NCI-H526 treated with DMSO at 0.1 percent for 48 hours (cell line): Measurements from ENCODE around the gene CHAC2.
"Not testable (repeated sequence)": the region's sequence is repeated elsewhere in the genome, so short reads cannot be mapped to it uniquely, and the experiment has no call there.

ENCODE experiments used
- DNase-seq: peaks from one replicate; lab custom pipeline; 2025; lab: John Stamatoyannopoulos, UW

CHAC2 gene

GRCh38 chr2:53767405-53768241 lies at the start of gene CHAC2:
CHAC2 (plus strand) TSS chr2:53767804; CDS start chr2:53767887, 83 bp downstream.
- DNase-seq = peak; percentile 86

GRCh38 chr2:53720944-53721343 lies 46.7 kb upstream of the CHAC2 start:
- not testable (repeated sequence) for DNase-seq

DNA sequence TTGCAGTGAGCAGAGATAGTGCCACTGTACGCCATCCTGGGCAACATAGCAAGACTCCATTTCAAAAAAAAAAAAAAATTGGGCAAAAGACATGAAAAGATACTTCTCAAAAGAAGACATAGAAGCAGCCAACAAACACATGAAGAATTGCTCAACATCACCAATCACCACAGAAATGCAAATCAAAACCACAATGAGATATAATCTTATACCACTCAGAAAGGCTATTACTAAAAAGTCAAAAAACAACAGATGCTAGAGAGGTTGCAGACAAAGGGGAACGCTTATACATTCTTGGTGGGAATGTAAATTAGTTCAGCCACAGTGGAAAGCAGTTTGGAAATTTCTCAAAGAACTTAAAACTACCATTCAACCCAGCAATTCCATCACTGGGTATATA lies 43.1 kb upstream of the CHAC2 start:
- DNase-seq = no peak

DNA sequence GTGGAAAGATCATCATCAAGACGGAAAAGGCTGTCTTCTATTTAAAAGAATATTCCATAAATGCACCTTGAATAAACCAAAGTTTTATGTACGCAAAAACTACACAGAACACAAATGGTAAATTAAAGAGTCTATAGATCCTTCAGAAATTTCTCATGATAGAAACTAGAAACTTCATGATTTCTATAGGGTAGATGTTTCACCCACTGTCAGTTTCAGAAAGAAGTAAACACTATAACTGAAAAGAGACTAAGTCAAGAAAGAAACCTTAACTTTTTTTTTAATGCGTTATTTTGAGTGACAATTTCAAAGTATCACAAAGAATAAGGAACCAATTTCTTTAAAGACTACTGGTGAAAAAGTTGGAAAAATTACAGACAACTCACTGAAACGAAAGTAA lies 41.9 kb upstream of the CHAC2 start:
- DNase-seq = no peak

DNA sequence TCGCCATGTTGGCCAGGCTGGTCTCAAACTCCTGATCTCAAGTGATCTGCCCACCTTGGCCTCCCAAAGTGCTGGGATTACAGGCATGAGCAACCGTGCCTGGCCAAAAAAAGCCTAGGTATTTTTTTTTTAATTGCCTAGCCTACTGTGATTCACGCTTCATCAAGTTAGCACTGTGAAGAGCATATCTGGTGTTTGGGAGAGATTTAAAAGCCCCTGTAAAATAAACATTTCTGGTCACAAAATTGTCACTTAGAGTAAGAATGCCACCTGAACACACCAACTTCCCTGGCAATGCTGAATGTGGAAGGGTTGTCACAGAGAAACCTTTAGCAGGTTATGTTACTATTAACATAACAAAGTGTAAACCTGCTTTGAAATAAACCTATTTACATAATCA lies 39.7 kb upstream of the CHAC2 start:
- no peak for DNase-seq

DNA sequence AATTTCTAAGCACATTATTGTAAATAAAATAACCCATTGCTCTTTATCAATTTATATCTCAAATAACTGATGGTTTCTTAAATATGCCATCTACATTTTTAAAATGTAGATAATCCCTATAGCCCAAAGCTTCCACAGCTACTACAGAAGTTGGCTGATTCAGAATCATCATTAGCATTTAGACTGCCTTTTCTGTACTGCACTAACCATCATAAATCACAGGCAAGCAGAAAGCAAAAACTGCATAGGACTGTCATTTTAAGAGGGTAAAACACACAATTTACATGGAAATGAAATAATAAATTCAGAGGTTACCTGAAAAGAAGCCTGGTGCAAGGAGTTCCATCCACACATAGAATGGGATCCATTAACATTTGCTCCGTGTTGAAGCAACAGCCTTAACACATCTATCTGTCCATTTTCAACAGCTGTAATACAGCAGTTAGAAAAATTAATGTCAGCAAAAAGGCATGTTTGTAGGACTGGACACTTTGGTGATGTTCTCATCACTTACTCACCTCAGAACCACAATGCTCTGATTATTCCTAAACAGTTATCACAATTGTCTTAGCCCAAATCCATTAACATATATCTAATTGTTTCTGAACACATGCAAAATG lies 38.4 kb upstream of the CHAC2 start:
- no peak for DNase-seq

DNA sequence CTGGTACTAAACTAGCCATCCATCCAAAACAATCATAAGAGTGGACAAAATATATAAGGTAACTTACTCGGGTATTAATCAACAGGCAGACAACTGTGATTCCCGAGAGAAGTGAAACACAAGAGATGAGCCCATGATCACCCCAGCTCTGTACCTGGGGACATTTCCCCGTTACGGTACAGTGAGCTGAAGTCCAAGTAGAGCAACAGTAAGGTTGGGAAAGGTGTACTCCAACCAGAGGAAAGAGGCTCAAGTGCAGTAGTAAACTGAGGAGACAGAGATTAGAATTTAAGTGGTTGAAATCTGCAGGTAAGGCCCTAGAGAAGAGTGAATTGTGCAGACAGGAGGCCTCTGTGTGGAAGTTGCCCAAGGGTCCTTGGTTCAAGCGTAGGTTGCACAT lies 30.5 kb upstream of the CHAC2 start:
- no peak for DNase-seq

- no peak for DNase-seq
These were observed 28.6 kb upstream of the CHAC2 start for GRCh38 chr2:53739032-53739431.

DNA sequence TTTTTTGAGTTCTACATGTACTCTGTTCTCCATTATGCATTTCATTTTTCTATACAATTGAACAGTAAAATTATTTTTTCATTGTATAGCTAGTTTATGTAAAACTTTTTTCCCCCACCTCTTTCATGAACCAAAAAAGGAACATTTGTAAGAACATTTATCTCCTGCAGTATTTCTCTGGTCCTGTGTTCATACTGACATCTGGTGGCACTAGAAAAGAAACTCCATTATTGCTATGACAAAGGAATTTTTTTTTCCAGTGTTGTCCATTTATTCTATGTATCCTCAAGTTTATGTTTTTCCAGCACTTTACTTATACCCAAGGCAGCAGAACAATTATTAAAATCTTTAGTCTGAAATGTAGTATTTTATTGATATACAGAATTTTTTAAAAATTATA lies 27.4 kb upstream of the CHAC2 start:
- peak; percentile 47 for DNase-seq

GRCh38 chr2:53744395-53745065 lies 23.1 kb upstream of the CHAC2 start:
- no peak for DNase-seq

DNA sequence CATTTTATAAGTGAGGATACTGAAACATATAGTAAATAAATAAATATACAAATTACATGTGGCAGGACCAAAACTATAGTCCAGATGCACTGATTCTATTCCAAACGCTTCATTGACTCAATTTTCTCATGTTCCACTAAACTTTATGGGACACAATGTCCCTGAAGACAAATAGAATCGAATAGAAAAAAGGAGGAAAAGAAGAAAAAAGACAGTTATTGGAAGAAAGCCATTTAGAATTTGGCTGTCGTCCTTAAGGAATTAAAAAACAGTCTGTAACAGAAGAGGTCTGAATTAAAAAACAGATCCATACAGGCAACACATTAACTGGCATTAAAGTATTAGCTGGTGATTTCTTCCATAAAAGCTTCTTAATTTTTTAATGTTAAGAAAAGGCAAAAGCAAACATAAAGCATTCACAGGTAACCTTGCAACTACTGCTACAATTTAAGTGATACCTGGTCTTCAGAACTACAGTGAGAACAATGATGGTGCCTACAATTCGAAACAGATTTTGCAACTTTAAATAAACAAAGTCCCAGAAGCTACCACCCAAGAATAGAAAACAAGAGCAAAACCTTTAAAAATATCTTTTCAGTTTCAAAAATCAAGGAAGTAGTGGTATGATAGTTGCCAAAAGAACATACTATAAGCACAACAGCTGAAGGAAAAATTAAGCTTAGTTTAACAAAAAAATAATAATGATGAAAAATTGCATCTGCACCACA lies 17.4 kb upstream of the CHAC2 start:
- no peak for DNase-seq

GRCh38 chr2:53751728-53752127 lies 15.9 kb upstream of the CHAC2 start:
- DNase-seq = no peak

DNA sequence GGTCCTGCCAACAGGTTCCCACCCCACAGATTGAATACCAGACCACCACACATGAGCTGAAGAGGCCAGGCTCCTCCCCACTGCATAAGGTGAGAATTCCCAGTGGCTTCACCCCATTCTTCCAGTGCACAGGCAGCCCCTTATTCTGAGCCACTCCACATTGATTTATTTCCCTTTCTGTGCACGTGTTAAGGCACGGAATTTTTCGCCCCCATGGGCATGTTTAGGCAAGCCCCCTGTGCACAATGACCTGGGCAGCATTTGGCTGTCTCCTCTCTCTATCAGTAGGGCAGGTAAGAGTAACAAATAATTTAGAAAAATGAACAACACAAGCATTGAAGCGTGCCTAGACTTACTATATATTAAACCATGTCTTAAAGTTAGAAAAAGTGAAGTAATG lies 15.2 kb upstream of the CHAC2 start:
- DNase-seq = no peak

- DNase-seq = no peak
These were observed 14.6 kb upstream of the CHAC2 start for GRCh38 chr2:53753041-53753440.

GRCh38 chr2:53755121-53755520 lies 12.5 kb upstream of the CHAC2 start:
- no peak for DNase-seq

DNA sequence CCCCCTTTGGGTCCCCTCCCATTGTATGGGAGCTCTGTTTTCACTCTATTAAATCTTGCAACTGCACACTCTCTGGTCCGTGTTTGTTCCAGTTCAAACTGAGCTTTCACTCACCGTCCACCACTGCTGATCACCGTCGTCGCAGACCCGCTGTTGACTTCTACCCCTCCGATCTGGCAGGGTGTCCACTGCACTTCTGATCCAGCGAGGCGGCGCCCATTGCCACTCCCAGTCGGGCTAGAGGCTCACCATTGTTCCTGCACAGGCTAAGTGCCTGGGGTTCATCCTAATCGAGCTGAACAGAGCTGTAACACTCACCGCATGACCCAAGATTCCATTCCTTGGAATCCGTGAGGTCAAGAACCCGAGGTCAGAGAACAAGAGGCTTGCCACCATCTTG lies 11.0 kb upstream of the CHAC2 start:
- DNase-seq = no peak

DNA sequence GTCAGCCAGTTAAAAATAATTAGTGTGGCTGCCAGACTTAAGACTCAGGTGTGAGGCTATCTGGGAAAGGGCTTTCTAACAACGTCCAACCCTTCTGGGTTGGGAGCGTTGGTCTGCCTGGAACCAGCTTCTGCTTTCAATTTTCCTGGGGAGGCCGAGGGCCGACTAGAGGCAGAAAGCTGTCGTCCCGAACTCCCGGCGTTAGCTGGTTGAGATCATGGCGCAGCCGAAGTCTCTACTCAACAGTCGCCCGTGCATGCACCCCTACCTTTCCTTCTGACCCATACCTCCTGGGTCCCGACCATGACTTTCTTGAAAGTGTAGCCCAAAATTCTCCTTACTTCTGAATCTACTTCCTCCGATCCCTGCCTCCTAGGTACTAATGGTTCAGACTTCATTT lies 10.4 kb upstream of the CHAC2 start:
- DNase-seq = not testable (repeated sequence)

DNA sequence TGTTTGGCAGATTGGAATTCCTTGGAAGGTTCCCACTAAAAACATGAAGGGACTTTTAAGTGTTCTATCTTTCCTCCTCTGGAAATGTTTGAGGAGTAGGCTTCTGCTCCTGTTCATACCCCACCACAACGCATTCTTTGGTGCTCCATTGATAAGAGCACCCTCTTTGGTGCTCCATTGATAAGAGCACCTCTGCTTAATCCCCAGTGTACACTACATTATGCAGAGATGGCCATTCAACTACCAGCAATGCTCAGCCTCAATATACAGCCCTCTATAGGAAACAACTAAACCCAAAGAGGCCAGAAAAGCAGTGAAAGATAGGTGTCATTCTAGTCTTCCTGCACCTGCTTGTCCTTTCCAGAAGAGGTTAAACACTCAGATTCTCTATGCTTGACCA lies 1.8 kb upstream of the CHAC2 start:
- DNase-seq = no peak

GRCh38 chr2:53768242-53768542 lies 588 bp downstream of the CHAC2 start:
- no peak for DNase-seq

- no peak for DNase-seq
These were observed 1.8 kb downstream of the CHAC2 start for GRCh38 chr2:53769318-53769945.

DNA sequence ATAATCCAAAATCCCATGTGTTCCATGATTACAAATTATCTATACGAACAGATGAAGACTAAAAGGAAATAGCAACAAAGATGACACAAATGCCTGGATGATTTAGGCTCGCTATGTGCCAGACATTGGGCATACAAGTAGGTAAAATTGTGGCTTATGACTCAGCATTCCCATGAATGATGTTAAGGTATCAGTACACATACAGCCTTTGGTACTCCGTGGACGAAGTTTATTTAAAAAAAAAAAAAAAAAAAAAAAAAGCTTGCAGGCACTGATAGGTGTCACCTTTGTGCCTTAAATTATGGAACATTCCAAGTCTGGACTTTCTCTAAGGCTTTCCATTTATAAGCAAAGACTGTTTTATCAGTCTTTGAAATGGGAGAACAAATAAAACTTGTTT lies 2.7 kb downstream of the CHAC2 start:
- DNase-seq = no peak

GRCh38 chr2:53777134-53777533 lies 9.5 kb downstream of the CHAC2 start:
- DNase-seq = no peak
